H1 (cell line): ENCODE measurements around the gene EMP2. TPM values are rescaled to one million over a fixed set of nuclear protein-coding genes. Genes with fewer than 3 reads are reported as not detected.

Experiments
- CTCF ChIA-PET: fragments of 300-600 bp; sonication (Branson Sonifier 250); formaldehyde crosslinking; loops from one replicate; lab custom pipeline; 2021; ENCODE audit not compliant: partially characterized antibody; lab: Charles Lee
- POLR2A ChIA-PET: fragments of 300-600 bp; sonication (Branson Sonifier 250); formaldehyde crosslinking; loops from one replicate; lab custom pipeline; 2021; ENCODE audit warnings: inconsistent platforms; ENCODE audit not compliant: partially characterized antibody; lab: Charles Lee
- DNase-seq, 2 experiments: peaks; one replicate each; pipeline versions ENCODE4 v3.0.0 to v3.0.0-alpha.2; 2010 to 2022; ENCODE audit warnings: low spot score in 2 of 2, low read depth in 1 of 2, mixed read lengths in 1 of 2
- FAIRE-seq: peaks from 2 replicates; lab custom pipeline; 2011; peaks lifted over from hg19 to GRCh38; lab: Jason Lieb, UNC
- H2AFZ ChIP-seq: 2 replicates; pipeline ENCODE4 v1.8.1; 2012; ENCODE audit warnings: low read length, inconsistent platforms
- H2AK5ac ChIP-seq: 2 replicates; pipeline ENCODE4 v1.6.1; 2013; ENCODE audit warnings: low read depth, low read length
- H2BK120ac ChIP-seq: replicated peaks from 2 replicates; pipeline ENCODE3; 2013; ENCODE audit warnings: low read depth, low read length, inconsistent platforms
- H2BK12ac ChIP-seq: 2 replicates; pipeline ENCODE4 v1.6.1; 2013; ENCODE audit warnings: low read depth, low read length
- H2BK15ac ChIP-seq: 2 replicates; pipeline ENCODE4 v1.6.1; 2013; ENCODE audit warnings: low read length
- H2BK20ac ChIP-seq: 2 replicates; pipeline ENCODE4 v1.6.1; 2013; ENCODE audit warnings: low read length
- H2BK5ac ChIP-seq: 2 replicates; pipeline ENCODE4 v1.6.1; 2013; ENCODE audit warnings: low read depth, low read length
- H3K14ac ChIP-seq: 2 replicates; pipeline ENCODE4 v1.6.1; 2013; ENCODE audit warnings: inconsistent platforms; ENCODE audit not compliant: insufficient read length
- H3K18ac ChIP-seq: 2 replicates; pipeline ENCODE4 v1.6.1; 2013; ENCODE audit warnings: low read length; ENCODE audit errors: extremely low read depth
- H3K23ac ChIP-seq: 2 replicates; pipeline ENCODE4 v1.6.1; 2013; ENCODE audit warnings: inconsistent platforms; ENCODE audit not compliant: insufficient read length
- H3K23me2 ChIP-seq: 2 replicates; pipeline ENCODE4 v1.6.1; 2013; ENCODE audit warnings: low read depth, low read length
- H3K27ac ChIP-seq: 2 replicates; pipeline ENCODE4 v1.6.1; 2011; ENCODE audit warnings: low read depth, low read length, inconsistent platforms
- H3K27me3 ChIP-seq, 4 experiments: replicated peaks in 1 of 4; 1 replicate in 1 of 4; 2 replicates in 3 of 4; pipeline versions ENCODE4 v1.6.1 to v1.8.1; 2011 to 2013; ENCODE audit warnings: low read length in 3 of 4, mild to moderate bottlenecking in 3 of 4, inconsistent platforms in 2 of 4, mixed read lengths in 2 of 4, moderate library complexity in 1 of 4; ENCODE audit not compliant: control insufficient read depth in 3 of 4, insufficient read depth in 3 of 4; ENCODE audit errors: extremely low read depth in 1 of 4
- H3K36me3 ChIP-seq, 4 experiments: 2 replicates each; pipeline versions ENCODE4 v1.6.1 to v1.8.1; 2011 to 2013; ENCODE audit warnings: mild to moderate bottlenecking in 4 of 4, low read length in 3 of 4, moderate library complexity in 2 of 4, control low read depth in 1 of 4, inconsistent platforms in 1 of 4; ENCODE audit not compliant: insufficient read depth in 4 of 4, control insufficient read depth in 2 of 4
- H3K4ac ChIP-seq: replicated peaks from 2 replicates; pipeline ENCODE3; 2013; ENCODE audit warnings: low read length, low read depth, mixed read lengths, inconsistent platforms; ENCODE audit not compliant: insufficient read length
- H3K4me1 ChIP-seq, 4 experiments: replicated peaks in 1 of 4; 1 replicate in 1 of 4; 2 replicates in 3 of 4; pipeline versions ENCODE4 v1.6.1 to v1.8.1; 2011 to 2013; ENCODE audit warnings: low read length in 3 of 4, inconsistent platforms in 2 of 4, mixed read lengths in 1 of 4; ENCODE audit not compliant: insufficient read depth in 4 of 4, control insufficient read depth in 3 of 4
- H3K4me2 ChIP-seq, 2 experiments: 2 replicates each; pipeline versions ENCODE4 v1.6.1 to v1.8.1; 2011 to 2013; ENCODE audit warnings: low read depth in 2 of 2, low read length in 2 of 2, control low read depth in 1 of 2, inconsistent platforms in 1 of 2, mild to moderate bottlenecking in 1 of 2; ENCODE audit not compliant: insufficient read depth in 1 of 2
- H3K4me3 ChIP-seq, 4 experiments: fragments of 200-600, 300-600 bp in 1 of 4; sonication (generic), shearing (Covaris generic), sonication (Bioruptor Twin) in 1 of 4; 2 replicates each; pipeline versions ENCODE4 v1.5.1 to v1.8.1; 2011 to 2016; ENCODE audit warnings: low read length in 4 of 4, low read depth in 3 of 4, control low read depth in 2 of 4, inconsistent platforms in 2 of 4, mild to moderate bottlenecking in 2 of 4, mixed read lengths in 1 of 4, moderate library complexity in 1 of 4; ENCODE audit not compliant: insufficient read depth in 2 of 4; ENCODE audit errors: extremely low read depth in 1 of 4
- H3K56ac ChIP-seq: replicated peaks from 2 replicates; pipeline ENCODE3; 2013; ENCODE audit warnings: low read depth, mild to moderate bottlenecking, mixed read lengths, low read length, inconsistent platforms; ENCODE audit not compliant: insufficient read length
- H3K79me1 ChIP-seq: 2 replicates; pipeline ENCODE4 v1.6.1; 2013; ENCODE audit warnings: low read depth, low read length, control low read depth
- H3K79me2 ChIP-seq, 2 experiments: 2 replicates each; pipeline versions ENCODE4 v1.6.1 to v1.8.1; 2012 to 2013; ENCODE audit warnings: low read length in 2 of 2, mild to moderate bottlenecking in 2 of 2, inconsistent platforms in 1 of 2; ENCODE audit not compliant: insufficient read depth in 2 of 2, control insufficient read depth in 1 of 2
- H3K9ac ChIP-seq, 4 experiments: replicated peaks in 1 of 4; 1 replicate in 1 of 4; 2 replicates in 3 of 4; pipeline versions ENCODE4 v1.6.1 to v1.8.1; 2011 to 2013; ENCODE audit warnings: low read depth in 3 of 4, low read length in 3 of 4, control low read depth in 2 of 4, mild to moderate bottlenecking in 2 of 4, moderate library complexity in 2 of 4, inconsistent platforms in 1 of 4; ENCODE audit errors: extremely low read depth in 1 of 4
- H3K9me3 ChIP-seq, 2 experiments: 2 replicates each; pipeline versions ENCODE4 v1.6.1 to v1.8.1; 2012 to 2013; ENCODE audit warnings: mild to moderate bottlenecking in 2 of 2, moderate library complexity in 2 of 2, control low read depth in 1 of 2, inconsistent platforms in 1 of 2, low read depth in 1 of 2, low read length in 1 of 2, mixed read lengths in 1 of 2; ENCODE audit not compliant: insufficient read depth in 2 of 2
- H4K20me1 ChIP-seq, 2 experiments: replicated peaks in 1 of 2; 2 replicates each; pipeline versions ENCODE3 to v1.8.1; 2011 to 2013; ENCODE audit warnings: inconsistent platforms in 2 of 2, low read length in 2 of 2, mild to moderate bottlenecking in 1 of 2; ENCODE audit not compliant: insufficient read depth in 2 of 2, control insufficient read depth in 1 of 2
- H4K5ac ChIP-seq: 2 replicates; pipeline ENCODE4 v1.6.1; 2013; ENCODE audit warnings: low read length, low read depth, mixed read lengths, inconsistent platforms; ENCODE audit not compliant: insufficient read length
- H4K8ac ChIP-seq: 2 replicates; pipeline ENCODE4 v1.8.0; 2013; ENCODE audit warnings: mild to moderate bottlenecking, moderate library complexity, low read length, inconsistent platforms; ENCODE audit not compliant: insufficient read depth; ENCODE audit errors: extremely low read depth
- H4K91ac ChIP-seq: replicated peaks from 2 replicates; pipeline ENCODE3; 2013; ENCODE audit warnings: low read length, mixed read lengths, inconsistent platforms; ENCODE audit not compliant: insufficient read length
- CBX8 ChIP-seq: fragments of 300-800, 300-1000 bp; sonication (generic); IDR thresholded peaks from 2 replicates; pipeline ENCODE4 v1.7.1; 2016; ENCODE audit warnings: low read depth, low read length, borderline replicate concordance
- CREB1 ChIP-seq: IDR thresholded peaks from 2 replicates; pipeline ENCODE4 v1.6.1; 2012; ENCODE audit warnings: inconsistent platforms
- CTBP2 ChIP-seq: IDR thresholded peaks from 2 replicates; pipeline ENCODE4 v1.7.0; 2011; ENCODE audit warnings: borderline replicate concordance, mild to moderate bottlenecking, moderate library complexity, mixed read lengths, low read length; ENCODE audit not compliant: insufficient read depth, insufficient read length
- E2F6 ChIP-seq: IDR thresholded peaks from 2 replicates; pipeline ENCODE4 v1.6.1; 2012; ENCODE audit warnings: inconsistent platforms
- HDAC2 ChIP-seq, 2 experiments: fragments of 300-600 bp in 1 of 2; sonication (generic) in 1 of 2; IDR thresholded peaks; 2 replicates each; pipeline ENCODE4 v1.6.1; 2011 to 2012; ENCODE audit warnings: low read depth in 2 of 2, low read length in 2 of 2, mild to moderate bottlenecking in 2 of 2, moderate library complexity in 2 of 2, borderline replicate concordance in 1 of 2, inconsistent platforms in 1 of 2
- HDAC6 ChIP-seq: IDR thresholded peaks from one replicate; pipeline ENCODE4 v1.7.1; 2012; ENCODE audit warnings: low read depth, mild to moderate bottlenecking, inconsistent platforms, low read length, moderate library complexity
- POLR2AphosphoS5 ChIP-seq: IDR thresholded peaks from 2 replicates; pipeline ENCODE4 v1.6.1; 2011; ENCODE audit warnings: low read depth, low read length
- USF2 ChIP-seq: IDR thresholded peaks from 2 replicates; pipeline ENCODE4 v1.6.1; 2011; ENCODE audit warnings: low read length, improper control_type of control experiment
- WGBS, 2 experiments: shearing (Covaris generic) in 1 of 2; methylation state at CpG; one replicate each; pipeline versions ENCODE4 v1.1.6 to v1.1.7; 2013 to 2015; ENCODE audit warnings: low lambda C conversion rate in 2 of 2, mixed read lengths in 2 of 2, inconsistent platforms in 1 of 2, low coverage in 1 of 2, missing lambda C conversion rate in 1 of 2; ENCODE audit not compliant: insufficient replicate concordance in 2 of 2, insufficient coverage in 1 of 2, insufficient read length in 1 of 2; ENCODE audit errors: extremely low coverage in 1 of 2, missing lambda C conversion rate in 1 of 2; 5-methylcytosine and 5-hydroxymethylcytosine counted together
- polyA plus RNA-seq, 7 experiments: library from polyadenylated mRNA; depleted of rRNA in 3 of 7; stranded (reverse) in 5 of 7; unstranded in 2 of 7; fragments of >200 nt in 5 of 7; fragments of 200-250 nt in 2 of 7; gene quantifications; 1 replicate in 5 of 7; 2 replicates in 1 of 7; 4 replicates in 1 of 7; pipeline versions ENCODE4 v1.2.1 to v1.2.3, GENCODE V29; 2011 to 2013; ENCODE audit warnings: missing spikeins in 2 of 7, mixed read lengths in 2 of 7
- total RNA-seq: library from RNA; stranded (reverse); fragmentation: NEBNext Ultra II Directional; extraction: Animal tissue kit (Norgen Biotek cat#: 25700); gene quantifications from 2 replicates; pipeline ENCODE4 v1.2.1, GENCODE V29; 2021

EMP2 gene
- total and polyA plus RNA-seq, 2 of the 8 experiments (the other 6 are each of a cell fraction or from before 2014, with no cell fraction given), result 22.6 to 23.3 TPM

- Histone ChIP-seq H4K91ac (no peak overlapping the region), H3K79me1 (no peaks in the 10 kb centered on the region), H3K36me3 (no peaks in the 10 kb centered on the region; a peak in 1 of 8 replicates), H2AFZ (no peak overlapping the region), H2BK15ac (peak overlapping the region; percentile 36; the same call in 1 of the 2 replicates), H2BK20ac (no peak overlapping the region), H3K23me2 (no peaks in the 10 kb centered on the region; the same call in 1 of the 2 replicates), H2AK5ac (no peak overlapping the region), H3K56ac (no peak overlapping the region), H4K20me1 (no peaks in the 10 kb centered on the region), H2BK12ac (no peak overlapping the region), H3K4me2 (no peak overlapping the region), H3K4me3 (no peak overlapping the region), H3K9ac (no peak overlapping the region), H2BK120ac (no peak overlapping the region), H3K18ac (no peak overlapping the region), H3K27me3 (0 out of 7 replicates have a peak, but pooled peaks cover 0 to under 1% (median 0%) of the 10 kb centered on the region in 4 experiments), H3K9me3 (no peaks in the 10 kb centered on the region), H4K5ac (no peak overlapping the region), H3K27ac (no peak overlapping the region), H3K4ac (no peak overlapping the region), H3K4me1 (peaks cover 7 to 16% (median 13%) of the 10 kb centered on the region in 4 experiments), H2BK5ac (no peak overlapping the region), H3K79me2 (no peaks in the 10 kb centered on the region), H4K8ac (no peak overlapping the region; the same call in 1 of the 2 replicates), H3K23ac (no peak overlapping the region), H3K14ac (no peak overlapping the region)
- no peak for FAIRE-seq
- no peak for DNase-seq
- ChIA-PET POLR2A (no interaction called here), CTCF (interaction anchor here (1.1 to 1.2 kb wide), 2 partner anchors 18 to 306 kb away, joined by 3 read pairs; no protein-coding TSS in a partner anchor)
- WGBS, 2 experiments, result 71% methylated on average over 4 of the region's 6 CpGs; no CpG with 5 or more reads in 1 of the 2 experiments
- TF ChIP-seq E2F6 (no peak), USF2 (no peak), POLR2AphosphoS5 (no peak), CREB1 (no peak), CTBP2 (no peak), HDAC2 (IDR thresholded peaks at IDR 0.05; ENCODE audit: borderline replicate concordance in 1 of 2, low read depth in 2 of 2, low read length in 2 of 2) (no peak), HDAC6 (no peak), CBX8 (no peak)
Observed at GRCh38 chr16:10612649-10613179, 32.3 kb upstream of the EMP2 start.
